SK-N-SH treated with all-trans-retinoic acid at 6 μM for 48 hours (cell line): ENCODE results near the gene ZNF143.

Experiments
- BACH2 ChIP-seq: fragments of 250-450 bp; sonication (Bioruptor Pico); IDR thresholded peaks from 2 replicates; pipeline ENCODE4 v1.9.0; 2021; ENCODE audit warnings: mild to moderate bottlenecking, borderline replicate concordance
- PPARA ChIP-seq: fragments of 250-450 bp; sonication (Bioruptor Pico); IDR thresholded peaks from 2 replicates; pipeline ENCODE4 v1.5.0; 2020; ENCODE audit warnings: mild to moderate bottlenecking, borderline replicate concordance
- RARB ChIP-seq: fragments of 250-450 bp; sonication (Bioruptor Pico); IDR thresholded peaks from 2 replicates; pipeline ENCODE4 v1.8.0; 2021; ENCODE audit warnings: mild to moderate bottlenecking, moderate library complexity
- SNAI2 ChIP-seq: fragments of 250-450 bp; sonication (Bioruptor Pico); IDR thresholded peaks from 2 replicates; pipeline ENCODE4 v1.5.0; 2020; ENCODE audit warnings: mild to moderate bottlenecking, moderate library complexity
- TSHZ2 ChIP-seq: fragments of 250-450 bp; sonication (Bioruptor Pico); IDR thresholded peaks from 2 replicates; pipeline ENCODE4 v1.5.0; 2020; ENCODE audit warnings: mild to moderate bottlenecking, moderate library complexity
- ZNF565 ChIP-seq: fragments of 450-650 bp; formaldehyde crosslinking; conservative IDR thresholded peaks from 2 replicates; pipeline ENCODE4 v1.5.0; 2020; ENCODE audit warnings: low read depth, mild to moderate bottlenecking, moderate library complexity
- ZNF8 ChIP-seq: fragments of 450-650 bp; formaldehyde crosslinking; IDR thresholded peaks from 2 replicates; pipeline ENCODE4 v1.5.0; 2020; ENCODE audit warnings: mild to moderate bottlenecking, moderate library complexity
- TF ChIP-seq, protein P1 (sequence below): fragments of 250-450 bp; sonication (Bioruptor Pico); IDR thresholded peaks from 2 replicates; pipeline ENCODE4 v1.5.1; 2020; ENCODE audit warnings: low read depth, mild to moderate bottlenecking, moderate library complexity
- TF ChIP-seq, protein P2 (sequence below): fragments of 250-450 bp; sonication (Bioruptor Pico); IDR thresholded peaks from 2 replicates; pipeline ENCODE4 v1.5.1; 2021; ENCODE audit warnings: mild to moderate bottlenecking, moderate library complexity

GRCh38 chr11:9550191-9550628, 89.4 kb downstream of the ZNF143 start:
- no peak for TF ChIP-seq PPARA (CRISPR knock-in tag)
- no peak for TF ChIP-seq ZNF565 (CRISPR knock-in tag)
- no peak for TF ChIP-seq BACH2 (CRISPR knock-in tag)
- TF ChIP-seq TSHZ2 = no peak
- TF ChIP-seq, protein P1, sequence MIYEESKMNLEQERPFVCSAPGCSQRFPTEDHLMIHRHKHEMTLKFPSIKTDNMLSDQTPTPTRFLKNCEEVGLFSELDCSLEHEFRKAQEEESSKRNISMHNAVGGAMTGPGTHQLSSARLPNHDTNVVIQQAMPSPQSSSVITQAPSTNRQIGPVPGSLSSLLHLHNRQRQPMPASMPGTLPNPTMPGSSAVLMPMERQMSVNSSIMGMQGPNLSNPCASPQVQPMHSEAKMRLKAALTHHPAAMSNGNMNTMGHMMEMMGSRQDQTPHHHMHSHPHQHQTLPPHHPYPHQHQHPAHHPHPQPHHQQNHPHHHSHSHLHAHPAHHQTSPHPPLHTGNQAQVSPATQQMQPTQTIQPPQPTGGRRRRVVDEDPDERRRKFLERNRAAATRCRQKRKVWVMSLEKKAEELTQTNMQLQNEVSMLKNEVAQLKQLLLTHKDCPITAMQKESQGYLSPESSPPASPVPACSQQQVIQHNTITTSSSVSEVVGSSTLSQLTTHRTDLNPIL (CRISPR knock-in tag) = no peak
- no peak for TF ChIP-seq RARB (CRISPR knock-in tag)
- no peak for TF ChIP-seq SNAI2
- TF ChIP-seq ZNF8 (CRISPR knock-in tag) = no peak
- TF ChIP-seq, protein P2, sequence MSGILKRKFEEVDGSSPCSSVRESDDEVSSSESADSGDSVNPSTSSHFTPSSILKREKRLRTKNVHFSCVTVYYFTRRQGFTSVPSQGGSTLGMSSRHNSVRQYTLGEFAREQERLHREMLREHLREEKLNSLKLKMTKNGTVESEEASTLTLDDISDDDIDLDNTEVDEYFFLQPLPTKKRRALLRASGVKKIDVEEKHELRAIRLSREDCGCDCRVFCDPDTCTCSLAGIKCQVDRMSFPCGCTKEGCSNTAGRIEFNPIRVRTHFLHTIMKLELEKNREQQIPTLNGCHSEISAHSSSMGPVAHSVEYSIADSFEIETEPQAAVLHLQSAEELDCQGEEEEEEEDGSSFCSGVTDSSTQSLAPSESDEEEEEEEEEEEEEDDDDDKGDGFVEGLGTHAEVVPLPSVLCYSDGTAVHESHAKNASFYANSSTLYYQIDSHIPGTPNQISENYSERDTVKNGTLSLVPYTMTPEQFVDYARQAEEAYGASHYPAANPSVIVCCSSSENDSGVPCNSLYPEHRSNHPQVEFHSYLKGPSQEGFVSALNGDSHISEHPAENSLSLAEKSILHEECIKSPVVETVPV (CRISPR knock-in tag) = no peak
